ENCODE results near the gene DENND2D.
A peak's percentile ranks its signal among the peaks of the same experiment; 100 is the strongest.

Gene DENND2D

GRCh38 chr1:111202366-111202706 lies 1.9 kb upstream of the DENND2D start:
- H3K4me3 ChIP-seq (ENCODE audit: insufficient read depth, low read length, poor library complexity, severe bottlenecking), result no peak overlapping the region
- no peaks in the 10 kb centered on the region for H4K20me1 ChIP-seq (ENCODE audit: low read depth, low read length)
- H3K9me2 ChIP-seq (replicated peaks; ENCODE audit: insufficient read depth, low read length), result no peaks in the 10 kb centered on the region
- H3K9me3 ChIP-seq (ENCODE audit: insufficient read depth, low read length), result no peaks in the 10 kb centered on the region
- no peak overlapping the region for H2AFZ ChIP-seq (ENCODE audit: low read depth, low read length, severe bottlenecking)
- TF ChIP-seq, protein P1, sequence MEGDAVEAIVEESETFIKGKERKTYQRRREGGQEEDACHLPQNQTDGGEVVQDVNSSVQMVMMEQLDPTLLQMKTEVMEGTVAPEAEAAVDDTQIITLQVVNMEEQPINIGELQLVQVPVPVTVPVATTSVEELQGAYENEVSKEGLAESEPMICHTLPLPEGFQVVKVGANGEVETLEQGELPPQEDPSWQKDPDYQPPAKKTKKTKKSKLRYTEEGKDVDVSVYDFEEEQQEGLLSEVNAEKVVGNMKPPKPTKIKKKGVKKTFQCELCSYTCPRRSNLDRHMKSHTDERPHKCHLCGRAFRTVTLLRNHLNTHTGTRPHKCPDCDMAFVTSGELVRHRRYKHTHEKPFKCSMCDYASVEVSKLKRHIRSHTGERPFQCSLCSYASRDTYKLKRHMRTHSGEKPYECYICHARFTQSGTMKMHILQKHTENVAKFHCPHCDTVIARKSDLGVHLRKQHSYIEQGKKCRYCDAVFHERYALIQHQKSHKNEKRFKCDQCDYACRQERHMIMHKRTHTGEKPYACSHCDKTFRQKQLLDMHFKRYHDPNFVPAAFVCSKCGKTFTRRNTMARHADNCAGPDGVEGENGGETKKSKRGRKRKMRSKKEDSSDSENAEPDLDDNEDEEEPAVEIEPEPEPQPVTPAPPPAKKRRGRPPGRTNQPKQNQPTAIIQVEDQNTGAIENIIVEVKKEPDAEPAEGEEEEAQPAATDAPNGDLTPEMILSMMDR (IDR thresholded peaks at IDR 0.05; ENCODE audit: insufficient read depth, low read length, poor library complexity, severe bottlenecking), result no peak
- TF ChIP-seq EZH2phosphoT487 (conservative IDR thresholded peaks at IDR 0.05; ENCODE audit: low read length), result no peak
- no peaks in the 10 kb centered on the region for H3K36me3 ChIP-seq (ENCODE audit: low read length)
- H3K27ac ChIP-seq (ENCODE audit: low read depth, low read length), result peak overlapping the region; percentile 91
- no peaks in the 10 kb centered on the region for H3K27me3 ChIP-seq (ENCODE audit: low read length)
- peaks cover 31% of the 10 kb centered on the region for H3F3A ChIP-seq (ENCODE audit: insufficient read depth)
- peaks cover 23% of the 10 kb centered on the region for H3K79me2 ChIP-seq (ENCODE audit: insufficient read depth, low read length)
- H3K9ac ChIP-seq (ENCODE audit: low read length), result peak overlapping the region; percentile 92
- H3K4me2 ChIP-seq (ENCODE audit: low read depth, low read length, poor library complexity, severe bottlenecking), result peak overlapping the region; percentile 95

GRCh38 chr1:111201275-111202090 lies 1.0 kb upstream of the DENND2D start:
- Histone ChIP-seq H3K9ac (ENCODE audit: low read length) (no peak overlapping the region; the same call in 1 of the 2 replicates), H3K27me3 (ENCODE audit: low read length) (no peaks in the 10 kb centered on the region), H3K27ac (ENCODE audit: low read depth, low read length) (peak overlapping the region; percentile 91), H4K20me1 (ENCODE audit: low read depth, low read length) (no peaks in the 10 kb centered on the region), H3K4me3 (ENCODE audit: insufficient read depth, low read length, poor library complexity, severe bottlenecking) (no peak overlapping the region), H3F3A (ENCODE audit: insufficient read depth) (peaks cover 27% of the 10 kb centered on the region), H3K9me3 (ENCODE audit: insufficient read depth, low read length) (no peaks in the 10 kb centered on the region), H3K4me2 (ENCODE audit: low read depth, low read length, poor library complexity, severe bottlenecking) (peak overlapping the region; percentile 95), H3K9me2 (replicated peaks; ENCODE audit: insufficient read depth, low read length) (no peaks in the 10 kb centered on the region), H3K79me2 (ENCODE audit: insufficient read depth, low read length) (peaks cover 23% of the 10 kb centered on the region), H2AFZ (ENCODE audit: low read depth, low read length, severe bottlenecking) (no peak overlapping the region), H3K36me3 (ENCODE audit: low read length) (no peaks in the 10 kb centered on the region)
- TF ChIP-seq, protein P1 (IDR thresholded peaks at IDR 0.05; ENCODE audit: insufficient read depth, low read length, poor library complexity, severe bottlenecking), result no peak
- no peak for TF ChIP-seq EZH2phosphoT487 (conservative IDR thresholded peaks at IDR 0.05; ENCODE audit: low read length)

GRCh38 chr1:111200802-111201161 lies 336 bp upstream of the DENND2D start:
- H3K27ac ChIP-seq (ENCODE audit: low read depth, low read length), result peak overlapping the region; percentile 91
- no peaks in the 10 kb centered on the region for H3K9me2 ChIP-seq (replicated peaks; ENCODE audit: insufficient read depth, low read length)
- TF ChIP-seq EZH2phosphoT487 (conservative IDR thresholded peaks at IDR 0.05; ENCODE audit: low read length), result no peak
- TF ChIP-seq, protein P1 (IDR thresholded peaks at IDR 0.05; ENCODE audit: insufficient read depth, low read length, poor library complexity, severe bottlenecking), result no peak

More at GRCh38 chr1:111200802-111201161, 336 bp upstream of the DENND2D start:
- Histone ChIP-seq H3K79me2 (ENCODE audit: insufficient read depth, low read length) (peaks cover 23% of the 10 kb centered on the region), H4K20me1 (ENCODE audit: low read depth, low read length) (no peaks in the 10 kb centered on the region), H3F3A (ENCODE audit: insufficient read depth) (peaks cover 20% of the 10 kb centered on the region), H3K27me3 (ENCODE audit: low read length) (no peaks in the 10 kb centered on the region), H3K4me2 (ENCODE audit: low read depth, low read length, poor library complexity, severe bottlenecking) (no peak overlapping the region), H2AFZ (ENCODE audit: low read depth, low read length, severe bottlenecking) (no peak overlapping the region), H3K9me3 (ENCODE audit: insufficient read depth, low read length) (no peaks in the 10 kb centered on the region), H3K36me3 (ENCODE audit: low read length) (no peaks in the 10 kb centered on the region), H3K9ac (ENCODE audit: low read length) (no peak overlapping the region), H3K4me3 (ENCODE audit: insufficient read depth, low read length, poor library complexity, severe bottlenecking) (no peak overlapping the region)
